MM.1S (cell line): ENCODE results near the gene CDH16.

Experiments
- DNase-seq: peaks from one replicate; pipeline ENCODE4 v3.0.0-alpha.2; 2015
- H2AFZ ChIP-seq: fragments of 300-600 bp; sonication (generic); 2 replicates; pipeline ENCODE4 v1.6.0; 2016; ENCODE audit warnings: antibody characterized with exemption, low read length
- H3F3A ChIP-seq: fragments of 300-600 bp; sonication (generic); 2 replicates; pipeline ENCODE4 v1.6.1; 2016; ENCODE audit warnings: mild to moderate bottlenecking, antibody characterized with exemption, low read length, moderate library complexity, mixed read lengths; ENCODE audit not compliant: insufficient read depth
- H3K27ac ChIP-seq: fragments of 300-600 bp; sonication (generic); 2 replicates; pipeline ENCODE4 v1.5.1; 2016; ENCODE audit warnings: mild to moderate bottlenecking, low read length
- H3K27me3 ChIP-seq: fragments of 300-600 bp; sonication (generic); replicated peaks from 2 replicates; pipeline ENCODE4 v1.6.0; 2016; ENCODE audit warnings: low read length; ENCODE audit not compliant: insufficient read depth
- H3K36me3 ChIP-seq: fragments of 300-600 bp; sonication (generic); replicated peaks from 2 replicates; pipeline ENCODE4 v1.6.1; 2016; ENCODE audit warnings: mild to moderate bottlenecking, low read length, mixed read lengths; ENCODE audit not compliant: insufficient read depth
- H3K4me1 ChIP-seq: fragments of 300-600 bp; sonication (generic); 2 replicates; pipeline ENCODE4 v1.6.1; 2016; ENCODE audit warnings: low read length, mixed read lengths
- H3K4me2 ChIP-seq: fragments of 300-600 bp; sonication (generic); 2 replicates; pipeline ENCODE4 v1.6.0; 2016; ENCODE audit warnings: low read depth, low read length
- H3K4me3 ChIP-seq: fragments of 300-600 bp; sonication (generic); 2 replicates; pipeline ENCODE4 v1.5.1; 2016; ENCODE audit warnings: low read length, mixed read lengths
- H3K79me2 ChIP-seq: fragments of 300-600 bp; sonication (generic); 2 replicates; pipeline ENCODE4 v1.6.1; 2016; ENCODE audit warnings: mixed run types, low read length, mixed read lengths
- H3K9ac ChIP-seq: fragments of 300-600 bp; sonication (generic); 2 replicates; pipeline ENCODE4 v1.6.1; 2016; ENCODE audit warnings: low read length, mixed read lengths
- H3K9me2 ChIP-seq: fragments of 300-600 bp; sonication (generic); replicated peaks from 2 replicates; pipeline ENCODE4 v1.6.1; 2016; ENCODE audit warnings: mild to moderate bottlenecking, low read length, mixed read lengths; ENCODE audit not compliant: insufficient read depth
- H3K9me3 ChIP-seq: fragments of 300-600 bp; sonication (generic); replicated peaks from 2 replicates; pipeline ENCODE4 v1.6.1; 2016; ENCODE audit warnings: mild to moderate bottlenecking, low read length, mixed read lengths; ENCODE audit not compliant: insufficient read depth
- H4K20me1 ChIP-seq: fragments of 300-600 bp; sonication (generic); 2 replicates; pipeline ENCODE4 v1.6.1; 2016; ENCODE audit warnings: mild to moderate bottlenecking, low read length, moderate library complexity, mixed read lengths; ENCODE audit not compliant: insufficient read depth
- CTCF ChIP-seq: fragments of 300-600 bp; sonication (generic); IDR thresholded peaks from 2 replicates; pipeline ENCODE4 v1.5.1; 2016; ENCODE audit warnings: antibody characterized with exemption, low read length, mixed read lengths
- EZH2 ChIP-seq: fragments of 300-600 bp; sonication (generic); optimal IDR thresholded peaks from 2 replicates; pipeline ENCODE3; 2017; ENCODE audit warnings: low read depth, mild to moderate bottlenecking, antibody characterized with exemption, low read length, mixed read lengths
- EZH2phosphoT487 ChIP-seq: fragments of 300-600 bp; sonication (generic); IDR thresholded peaks from 2 replicates; pipeline ENCODE4 v1.6.1; 2018; ENCODE audit warnings: antibody characterized with exemption, low read length

Gene CDH16

GRCh38 chr16:66948134-66948836, 29.6 kb upstream of the CDH16 start:
- H3K4me1 ChIP-seq, result peaks cover 5% of the 10 kb centered on the region
- H3K36me3 ChIP-seq, result no peaks in the 10 kb centered on the region
- no peaks in the 10 kb centered on the region for H4K20me1 ChIP-seq
- H3F3A ChIP-seq, result no peaks in the 10 kb centered on the region
- H3K27ac ChIP-seq, result no peak overlapping the region
- no peaks in the 10 kb centered on the region for H3K9me2 ChIP-seq
- no peaks in the 10 kb centered on the region for H3K9me3 ChIP-seq
- no peaks in the 10 kb centered on the region for H3K79me2 ChIP-seq
- H3K4me3 ChIP-seq, result peak overlapping the region; percentile 65
- peak overlapping the region; percentile 86 for H2AFZ ChIP-seq
- no peak for DNase-seq
- H3K4me2 ChIP-seq, result peak overlapping the region; percentile 94
- H3K27me3 ChIP-seq, result no peaks in the 10 kb centered on the region; the same call in 1 of the 2 replicates
- no peak overlapping the region; the same call in 1 of the 2 replicates for H3K9ac ChIP-seq
- TF ChIP-seq EZH2phosphoT487, result no peak
- no peak for TF ChIP-seq EZH2
- no peak for TF ChIP-seq CTCF

- H3F3A ChIP-seq, result no peaks in the 10 kb centered on the region
- peak overlapping the region; percentile 94 for H3K4me2 ChIP-seq
- H3K4me3 ChIP-seq, result peak overlapping the region; percentile 65
- no peaks in the 10 kb centered on the region; the same call in 1 of the 2 replicates for H3K27me3 ChIP-seq
- TF ChIP-seq CTCF (peak; percentile 91), EZH2 (no peak), EZH2phosphoT487 (no peak)
- no peaks in the 10 kb centered on the region for H3K9me2 ChIP-seq
- H3K9me3 ChIP-seq, result no peaks in the 10 kb centered on the region
- DNase-seq, result peak; percentile 85
- no peaks in the 10 kb centered on the region for H3K36me3 ChIP-seq
- H3K4me1 ChIP-seq, result peaks cover 5% of the 10 kb centered on the region
- no peaks in the 10 kb centered on the region for H4K20me1 ChIP-seq
- no peaks in the 10 kb centered on the region for H3K79me2 ChIP-seq
- no peak overlapping the region for H3K27ac ChIP-seq
- H3K9ac ChIP-seq, result no peak overlapping the region; the same call in 1 of the 2 replicates
- H2AFZ ChIP-seq, result peak overlapping the region; percentile 86
Observed at GRCh38 chr16:66947302-66948065, 28.8 kb upstream of the CDH16 start.

- H3K27ac ChIP-seq, result no peak overlapping the region
- no peaks in the 10 kb centered on the region for H3K36me3 ChIP-seq
- peaks cover 5% of the 10 kb centered on the region for H3K4me1 ChIP-seq
- H3F3A ChIP-seq, result no peaks in the 10 kb centered on the region
- peak overlapping the region; percentile 94; the same call in 1 of the 2 replicates for H3K4me2 ChIP-seq
- no peak overlapping the region for H3K4me3 ChIP-seq
- no peak for DNase-seq
- H3K9me2 ChIP-seq, result no peaks in the 10 kb centered on the region
- TF ChIP-seq CTCF (no peak), EZH2 (no peak), EZH2phosphoT487 (no peak)
- H3K9me3 ChIP-seq, result no peaks in the 10 kb centered on the region
- H3K9ac ChIP-seq, result no peak overlapping the region
- no peaks in the 10 kb centered on the region for H3K79me2 ChIP-seq
- peak overlapping the region; percentile 86; the same call in 1 of the 2 replicates for H2AFZ ChIP-seq
- H3K27me3 ChIP-seq, result no peaks in the 10 kb centered on the region; the same call in 1 of the 2 replicates
- H4K20me1 ChIP-seq, result no peaks in the 10 kb centered on the region
Observed at GRCh38 chr16:66946974-66947301, 28.3 kb upstream of the CDH16 start.
